Karpas-422 (cell line): ENCODE data around the gene TEX53. TPM values are rescaled to one million over a fixed set of nuclear protein-coding genes. Genes with fewer than 3 reads are reported as not detected.
A peak's percentile ranks its signal among the peaks of the same experiment; 100 is the strongest.

Source experiments
- DNase-seq: peaks from one replicate; pipeline ENCODE4 v3.0.0-alpha.2; 2015
- H2AFZ ChIP-seq: fragments of 200-600 bp; sonication (generic); 2 replicates; pipeline ENCODE4 v1.6.1; 2014; ENCODE audit warnings: antibody characterized with exemption, low read length, mixed read lengths
- H3K27ac ChIP-seq: fragments of 200-600 bp; sonication (generic); 2 replicates; pipeline ENCODE4 v1.5.1; 2014; ENCODE audit warnings: mild to moderate bottlenecking, low read length, moderate library complexity
- H3K27me3 ChIP-seq: fragments of 200-600 bp; sonication (generic); 2 replicates; pipeline ENCODE4 v1.6.1; 2014; ENCODE audit warnings: low read length, mixed read lengths
- H3K36me3 ChIP-seq: fragments of 200-600 bp; sonication (generic); 2 replicates; pipeline ENCODE4 v1.6.1; 2014; ENCODE audit warnings: low read length, mixed read lengths; ENCODE audit not compliant: insufficient read depth
- H3K4me1 ChIP-seq: fragments of 200-600 bp; sonication (generic); 2 replicates; pipeline ENCODE4 v1.6.1; 2014; ENCODE audit warnings: mild to moderate bottlenecking, low read length, mixed read lengths
- H3K4me2 ChIP-seq: fragments of 200-600 bp; sonication (generic); 2 replicates; pipeline ENCODE4 v1.6.1; 2014; ENCODE audit warnings: low read length, low read depth, mild to moderate bottlenecking; ENCODE audit not compliant: poor library complexity, severe bottlenecking
- H3K4me3 ChIP-seq: fragments of 200-600 bp; sonication (generic); 2 replicates; pipeline ENCODE4 v1.5.1; 2014; ENCODE audit warnings: mild to moderate bottlenecking, antibody characterized with exemption, low read length, mixed read lengths
- H3K79me2 ChIP-seq: fragments of 200-600 bp; sonication (generic); 2 replicates; pipeline ENCODE4 v1.6.1; 2014; ENCODE audit warnings: mild to moderate bottlenecking, low read length, mixed read lengths
- H3K9ac ChIP-seq: fragments of 200-600 bp; sonication (generic); 2 replicates; pipeline ENCODE4 v1.6.0; 2014; ENCODE audit warnings: low read length
- H3K9me2 ChIP-seq: fragments of 200-600 bp; sonication (generic), shearing (Covaris generic); replicated peaks from 2 replicates; pipeline ENCODE4 v1.6.0; 2014; ENCODE audit warnings: mild to moderate bottlenecking, low read length, moderate library complexity; ENCODE audit not compliant: insufficient read depth
- H3K9me3 ChIP-seq: fragments of 300-700, 200-600 bp; sonication (generic); 2 replicates; pipeline ENCODE4 v1.6.1; 2014; ENCODE audit warnings: low read length, mixed read lengths
- H4K20me1 ChIP-seq: fragments of 200-600 bp; sonication (generic); 2 replicates; pipeline ENCODE4 v1.6.1; 2014; ENCODE audit warnings: mild to moderate bottlenecking, antibody characterized with exemption, low read length, low read depth; ENCODE audit not compliant: insufficient read depth
- small RNA-seq: library from RNA; depleted of rRNA; stranded (forward); fragments of <200 nt; gene quantifications from one replicate; pipeline ENCODE3, GENCODE V24; 2014
- total RNA-seq: library from RNA; depleted of rRNA; stranded (reverse); fragments of >200 nt; shearing (Covaris generic); gene quantifications from 2 replicates; pipeline ENCODE4 v1.2.3, GENCODE V29; 2014; ENCODE audit warnings: low replicate concordance; rRNA removed

TEX53 gene
- total RNA-seq, 1 experiment from 2014 or later: not detected

DNA sequence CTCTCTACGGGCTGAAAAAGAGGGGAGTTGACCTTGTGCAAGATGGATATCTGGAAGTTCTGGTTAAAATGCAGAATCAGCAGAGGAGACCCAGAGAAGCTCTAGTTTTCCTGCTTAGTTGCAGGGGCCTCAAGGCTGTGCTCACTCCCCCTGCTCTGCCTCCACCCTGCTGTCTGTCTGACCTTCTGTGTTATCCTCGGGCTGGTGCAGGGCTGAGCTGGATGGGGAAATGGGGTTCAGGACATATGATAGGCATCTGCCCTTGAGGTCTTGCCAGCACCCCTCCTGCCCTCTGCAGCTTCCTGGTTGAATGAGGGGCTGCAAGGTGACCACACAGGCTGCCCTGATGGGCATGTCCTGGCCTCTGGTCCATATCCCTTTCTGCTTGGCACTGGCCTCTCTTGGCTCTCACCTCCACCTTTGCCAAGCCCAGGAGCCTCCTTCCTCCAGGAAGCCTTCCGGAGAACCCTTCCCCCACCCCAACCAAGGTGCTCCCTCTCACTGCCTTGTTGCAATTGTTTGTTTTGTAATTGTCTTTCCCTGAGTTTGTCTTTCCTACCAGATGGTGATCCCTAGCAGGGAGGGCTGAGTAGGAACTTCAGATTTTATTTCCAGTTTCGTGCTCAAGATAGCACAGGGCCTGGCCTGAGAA, 45.2 kb downstream of the TEX53 start:
- Histone ChIP-seq H3K4me1 (peaks cover 51% of the 10 kb centered on the region), H3K9me3 (no peaks in the 10 kb centered on the region), H3K36me3 (no peaks in the 10 kb centered on the region), H3K27ac (peak overlapping the region; percentile 61), H3K4me2 (peak overlapping the region; percentile 95), H3K27me3 (no peaks in the 10 kb centered on the region), H3K4me3 (peak overlapping the region; percentile 99), H3K9ac (peak overlapping the region; percentile 98), H3K9me2 (no peaks in the 10 kb centered on the region), H4K20me1 (no peaks in the 10 kb centered on the region), H3K79me2 (peaks cover 38% of the 10 kb centered on the region), H2AFZ (no peak overlapping the region)
- no peak for DNase-seq

- peak; percentile 77 for DNase-seq
- Histone ChIP-seq H2AFZ (0 out of 2 replicates have a peak overlapping the region, but pooled peaks have one; percentile 74), H4K20me1 (no peaks in the 10 kb centered on the region), H3K4me2 (peak overlapping the region; percentile 95), H3K9ac (peak overlapping the region; percentile 98), H3K27ac (peak overlapping the region; percentile 61), H3K4me3 (peak overlapping the region; percentile 99), H3K9me3 (no peaks in the 10 kb centered on the region), H3K27me3 (no peaks in the 10 kb centered on the region), H3K36me3 (no peaks in the 10 kb centered on the region), H3K79me2 (peaks cover 38% of the 10 kb centered on the region), H3K9me2 (no peaks in the 10 kb centered on the region), H3K4me1 (peaks cover 44% of the 10 kb centered on the region)
These were observed 45.9 kb downstream of the TEX53 start for GRCh38 chr9:114611516-114612271.

- no peaks in the 10 kb centered on the region for H3K9me2 ChIP-seq
- peaks cover 20% of the 10 kb centered on the region for H3K79me2 ChIP-seq
- no peak overlapping the region for H2AFZ ChIP-seq
- H3K9me3 ChIP-seq: no peaks in the 10 kb centered on the region
- no peak overlapping the region for H3K4me2 ChIP-seq
- no peak overlapping the region for H3K9ac ChIP-seq
- H3K4me3 ChIP-seq: no peak overlapping the region
- H3K27me3 ChIP-seq: no peaks in the 10 kb centered on the region
- DNase-seq: no peak
- H3K27ac ChIP-seq: no peak overlapping the region
- H3K36me3 ChIP-seq: no peaks in the 10 kb centered on the region
- peaks cover 28% of the 10 kb centered on the region for H3K4me1 ChIP-seq
- no peaks in the 10 kb centered on the region for H4K20me1 ChIP-seq
These were observed 49.1 kb downstream of the TEX53 start for GRCh38 chr9:114608525-114608796.

GRCh38 chr9:114607671-114608524, 49.7 kb downstream of the TEX53 start:
- Histone ChIP-seq H3K9ac (no peak overlapping the region), H3K36me3 (no peaks in the 10 kb centered on the region), H3K27ac (no peak overlapping the region), H3K4me2 (no peak overlapping the region), H3K79me2 (peaks cover 14% of the 10 kb centered on the region), H3K9me2 (no peaks in the 10 kb centered on the region), H4K20me1 (no peaks in the 10 kb centered on the region), H3K9me3 (no peaks in the 10 kb centered on the region), H3K27me3 (no peaks in the 10 kb centered on the region), H2AFZ (no peak overlapping the region), H3K4me3 (no peak overlapping the region), H3K4me1 (peaks cover 22% of the 10 kb centered on the region)
- no peak for DNase-seq

GRCh38 chr9:114606597-114607207, 50.9 kb downstream of the TEX53 start:
- H3K9me3 ChIP-seq: no peaks in the 10 kb centered on the region
- H3K79me2 ChIP-seq: peaks cover 2% of the 10 kb centered on the region
- H3K27ac ChIP-seq: no peak overlapping the region
- H3K4me2 ChIP-seq: no peak overlapping the region
- H3K27me3 ChIP-seq: no peaks in the 10 kb centered on the region
- no peaks in the 10 kb centered on the region for H3K36me3 ChIP-seq
- peaks cover 10% of the 10 kb centered on the region for H3K4me1 ChIP-seq
- no peak for DNase-seq
- H3K9ac ChIP-seq: no peak overlapping the region
- no peak overlapping the region for H2AFZ ChIP-seq
- no peaks in the 10 kb centered on the region for H3K9me2 ChIP-seq
- H3K4me3 ChIP-seq: no peak overlapping the region
- H4K20me1 ChIP-seq: no peaks in the 10 kb centered on the region

Small RNA genes lying within 50 kb of the gene (small RNA-seq; reads per million reads assigned to genes)
- not detected for gene RF00019

Other genes with a start within 250 kb of the TEX53 start
- 0.30 and 0.76 TPM in 2 replicates for gene WHRN, start 152.3 kb downstream of the TEX53 start, total RNA-seq
- 113 and 165 TPM in 2 replicates for gene ATP6V1G1, start 70.0 kb downstream of the TEX53 start, total RNA-seq
- gene TMEM268, start 46.5 kb downstream of the TEX53 start, total RNA-seq: 21.1 and 29.7 TPM in 2 replicates
- not detected in 2 replicates for gene TEX48, start 24.4 kb upstream of the TEX53 start, total RNA-seq
- gene TNFSF15, start 148.2 kb upstream of the TEX53 start, total RNA-seq: 20.6 and 32.5 TPM in 2 replicates